Measurements from ENCODE around the gene BMP8B. TPM values are rescaled to one million over a fixed set of nuclear protein-coding genes. Genes with fewer than 3 reads are reported as not detected.
A peak's percentile ranks its signal among the peaks of the same experiment; 100 is the strongest.

Gene BMP8B
- total RNA-seq, 1 donor from 2014 or later: 0.16 TPM

DNA sequence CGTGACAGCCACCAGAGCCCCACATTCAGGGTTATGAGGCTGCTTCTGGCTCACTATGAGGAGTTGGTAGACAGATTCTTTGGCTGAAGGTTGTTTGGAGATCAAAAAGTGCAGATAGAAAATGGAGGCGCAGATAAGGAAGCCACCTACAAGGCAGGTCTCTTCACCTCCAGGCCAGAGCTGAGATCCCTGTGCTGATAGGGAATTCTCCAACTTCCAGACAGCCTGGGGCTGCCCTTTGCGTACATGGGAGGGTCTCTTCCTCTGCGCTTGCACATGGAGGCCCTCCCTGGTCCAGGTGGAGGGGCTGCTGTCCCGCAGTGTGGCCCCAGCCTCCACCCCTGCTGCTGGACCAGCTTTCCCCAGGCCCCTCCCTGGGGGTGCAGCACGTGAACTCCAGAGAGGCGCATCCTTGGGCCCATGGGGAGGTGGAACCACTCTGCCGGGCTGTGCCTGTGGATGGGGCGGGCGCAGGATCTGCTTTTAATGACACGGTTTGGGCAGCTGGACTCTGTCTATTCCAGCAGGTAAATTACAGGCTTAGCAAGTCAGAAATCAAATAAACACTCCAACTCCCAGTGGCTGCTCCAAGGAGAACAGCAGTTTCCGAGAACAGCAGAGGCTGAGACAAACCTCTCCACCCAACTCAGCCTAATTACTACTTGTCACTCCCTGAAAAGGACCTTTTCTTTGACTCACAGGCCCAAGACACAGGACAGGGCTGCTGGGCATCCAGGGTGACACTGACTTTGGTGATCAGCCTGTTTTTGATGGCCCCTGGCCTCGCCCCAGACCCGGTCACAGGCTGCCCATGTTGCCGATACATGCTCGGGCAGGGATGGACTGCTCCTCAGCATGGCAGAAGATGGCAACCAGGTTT lies 29.9 kb downstream of the BMP8B start:
- Histone ChIP-seq H3K4me2 (ENCODE audit: low read length) (no peak overlapping the region), H3K27me3 (ENCODE audit: insufficient read depth, low read length) (no peaks in the 10 kb centered on the region), H3K4me3 (ENCODE audit: insufficient read depth, low read depth, low read length) (no peak overlapping the region), H3K4me1 (ENCODE audit: insufficient read depth, low read length) (no peaks in the 10 kb centered on the region), H3K36me3 (ENCODE audit: insufficient read depth, low read length) (peaks cover 20% of the 10 kb centered on the region), H2AFZ (ENCODE audit: low read depth, low read length) (no peak overlapping the region), H3K9me3 (ENCODE audit: insufficient read depth, low read depth, low read length) (no peaks in the 10 kb centered on the region), H4K20me1 (ENCODE audit: insufficient read depth, low read length) (peaks cover 7% of the 10 kb centered on the region), H3K27ac (ENCODE audit: low read depth, low read length) (no peak overlapping the region), H3K79me2 (ENCODE audit: insufficient read depth, low read length) (no peaks in the 10 kb centered on the region), H3K9ac (ENCODE audit: low read length) (no peak overlapping the region)
- Mint-ChIP-seq H3K27me3 (ENCODE audit: low read depth, unreplicated experiment) (no peaks in the 10 kb centered on the region), H3K36me3 (ENCODE audit: low read depth, unreplicated experiment) (peaks cover 29% of the 10 kb centered on the region), H3K9me3 (ENCODE audit: unreplicated experiment) (peaks cover 3% of the 10 kb centered on the region), H3K4me3 (ENCODE audit: unreplicated experiment) (no peak overlapping the region), H3K27ac (ENCODE audit: unreplicated experiment) (peak overlapping the region; percentile 50), H3K4me1 (ENCODE audit: low read depth, unreplicated experiment) (peaks cover 6% of the 10 kb centered on the region)
- FAIRE-seq (no peak), DNase-seq (ENCODE audit: low read depth) (no peak)
- TF ChIP-seq, protein P1, sequence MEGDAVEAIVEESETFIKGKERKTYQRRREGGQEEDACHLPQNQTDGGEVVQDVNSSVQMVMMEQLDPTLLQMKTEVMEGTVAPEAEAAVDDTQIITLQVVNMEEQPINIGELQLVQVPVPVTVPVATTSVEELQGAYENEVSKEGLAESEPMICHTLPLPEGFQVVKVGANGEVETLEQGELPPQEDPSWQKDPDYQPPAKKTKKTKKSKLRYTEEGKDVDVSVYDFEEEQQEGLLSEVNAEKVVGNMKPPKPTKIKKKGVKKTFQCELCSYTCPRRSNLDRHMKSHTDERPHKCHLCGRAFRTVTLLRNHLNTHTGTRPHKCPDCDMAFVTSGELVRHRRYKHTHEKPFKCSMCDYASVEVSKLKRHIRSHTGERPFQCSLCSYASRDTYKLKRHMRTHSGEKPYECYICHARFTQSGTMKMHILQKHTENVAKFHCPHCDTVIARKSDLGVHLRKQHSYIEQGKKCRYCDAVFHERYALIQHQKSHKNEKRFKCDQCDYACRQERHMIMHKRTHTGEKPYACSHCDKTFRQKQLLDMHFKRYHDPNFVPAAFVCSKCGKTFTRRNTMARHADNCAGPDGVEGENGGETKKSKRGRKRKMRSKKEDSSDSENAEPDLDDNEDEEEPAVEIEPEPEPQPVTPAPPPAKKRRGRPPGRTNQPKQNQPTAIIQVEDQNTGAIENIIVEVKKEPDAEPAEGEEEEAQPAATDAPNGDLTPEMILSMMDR (IDR thresholded peaks at IDR 0.05; ENCODE audit: insufficient read depth, low read depth, low read length): no peak
- no peak for TF ChIP-seq EZH2 (IDR thresholded peaks at IDR 0.05; ENCODE audit: insufficient read depth, low read length)

DNA sequence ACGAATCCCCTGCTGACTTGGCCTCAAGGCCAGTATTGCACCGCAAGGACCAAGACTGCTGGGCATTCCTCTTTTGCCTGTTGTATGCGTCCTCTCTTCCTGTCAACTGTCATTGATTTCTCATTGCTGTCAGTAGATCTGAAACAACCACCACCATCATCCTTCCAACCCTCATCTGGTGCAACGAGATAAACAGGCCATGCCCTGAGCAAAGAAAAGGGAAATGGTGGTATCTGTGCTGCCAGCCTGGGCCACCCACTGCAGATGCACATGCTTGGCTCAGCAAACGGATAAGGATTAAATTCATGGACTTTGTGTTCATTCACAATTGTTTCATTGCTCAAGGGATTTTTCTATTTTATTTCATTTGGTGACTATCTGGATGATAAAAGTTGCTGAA lies 31.2 kb downstream of the BMP8B start:
- H3K9me3 Mint-ChIP-seq (ENCODE audit: unreplicated experiment): peaks cover 3% of the 10 kb centered on the region
- no peak overlapping the region for H3K27ac ChIP-seq (ENCODE audit: low read depth, low read length)
- peaks cover 28% of the 10 kb centered on the region for H3K36me3 ChIP-seq (ENCODE audit: insufficient read depth, low read length)
- no peaks in the 10 kb centered on the region for H3K27me3 Mint-ChIP-seq (ENCODE audit: low read depth, unreplicated experiment)
- H3K4me3 ChIP-seq (ENCODE audit: insufficient read depth, low read depth, low read length): no peak overlapping the region
- H3K27ac Mint-ChIP-seq (ENCODE audit: unreplicated experiment): no peak overlapping the region
- H3K9ac ChIP-seq (ENCODE audit: low read length): no peak overlapping the region
- H3K79me2 ChIP-seq (ENCODE audit: insufficient read depth, low read length): no peaks in the 10 kb centered on the region
- no peak for TF ChIP-seq EZH2 (IDR thresholded peaks at IDR 0.05; ENCODE audit: insufficient read depth, low read length)
- TF ChIP-seq, protein P1 (IDR thresholded peaks at IDR 0.05; ENCODE audit: insufficient read depth, low read depth, low read length): no peak
- H3K4me1 Mint-ChIP-seq (ENCODE audit: low read depth, unreplicated experiment): peaks cover 6% of the 10 kb centered on the region
- DNase-seq (ENCODE audit: low read depth): no peak
- H4K20me1 ChIP-seq (ENCODE audit: insufficient read depth, low read length): peaks cover 7% of the 10 kb centered on the region
- H3K4me1 ChIP-seq (ENCODE audit: insufficient read depth, low read length): no peaks in the 10 kb centered on the region
- H3K27me3 ChIP-seq (ENCODE audit: insufficient read depth, low read length): no peaks in the 10 kb centered on the region
- H2AFZ ChIP-seq (ENCODE audit: low read depth, low read length): no peak overlapping the region
- no peak overlapping the region for H3K4me2 ChIP-seq (ENCODE audit: low read length)
- no peaks in the 10 kb centered on the region for H3K9me3 ChIP-seq (ENCODE audit: insufficient read depth, low read depth, low read length)
- H3K4me3 Mint-ChIP-seq (ENCODE audit: unreplicated experiment): no peak overlapping the region
- peaks cover 29% of the 10 kb centered on the region for H3K36me3 Mint-ChIP-seq (ENCODE audit: low read depth, unreplicated experiment)
- FAIRE-seq: no peak

Measured in astrocyte (in vitro differentiated cells and primary cell).